A549 (cell line): ENCODE measurements around the gene PCNX2. TPM values are rescaled to one million over a fixed set of nuclear protein-coding genes. Genes with fewer than 3 reads are reported as not detected.

Source experiments
- ATAC-seq, 2 experiments: fragments of 200-7000 bp in 1 of 2; fragments of >200 bp in 1 of 2; cut with Nextera tagmentation in 1 of 2; cut with Tn5 transposase in 1 of 2; 3 replicates each; pipeline versions ENCODE4 v1.8.0 to v1.9.1; 2018 to 2020; ENCODE audit warnings: mild to moderate bottlenecking in 1 of 2, moderate library complexity in 1 of 2
- CTCF ChIA-PET: fragments of 300-600 bp; sonication (Branson Sonifier 250); formaldehyde crosslinking; extraction: SDS; loops from one replicate; lab custom pipeline; 2021; ENCODE audit warnings: antibody characterized with exemption, inconsistent platforms; lab: Yijun Ruan, JAX
- POLR2A ChIA-PET: fragments of 350-600 bp; formaldehyde crosslinking; extraction: SDS; loops from one replicate; lab custom pipeline; 2021; ENCODE audit warnings: antibody characterized with exemption, inconsistent platforms; lab: Yijun Ruan, JAX
- DNase-seq, 2 experiments: peaks; one replicate each; pipeline versions ENCODE4 v3.0.0 to v3.0.0-alpha.2; 2011 to 2016; ENCODE audit warnings: low read depth in 1 of 2, low spot score in 1 of 2
- FAIRE-seq: peaks from 2 replicates; lab custom pipeline; 2011; peaks lifted over from hg19 to GRCh38; lab: Jason Lieb, UNC
- H3K27ac ChIP-seq, 2 experiments: fragments of >200 bp; sonication (Bioruptor Twin); formaldehyde crosslinking; 3 replicates each; pipeline ENCODE4 v1.5.1; 2016 to 2017
- H3K4me1 ChIP-seq: fragments of >200 bp; sonication (Bioruptor Twin); formaldehyde crosslinking; 3 replicates; pipeline ENCODE4 v1.6.1; 2016
- H3K4me2 ChIP-seq: fragments of >200 bp; sonication (Bioruptor Twin); formaldehyde crosslinking; 3 replicates; pipeline ENCODE4 v1.6.1; 2016
- H3K4me3 ChIP-seq: fragments of >200 bp; sonication (Bioruptor Twin); formaldehyde crosslinking; 3 replicates; pipeline ENCODE4 v1.5.1; 2016
- H3K9me3 ChIP-seq: fragments of >200 bp; sonication (Bioruptor Twin); formaldehyde crosslinking; 3 replicates; pipeline ENCODE4 v1.6.1; 2016
- ATOH8 ChIP-seq: fragments of 250-450 bp; sonication (Bioruptor Pico); IDR thresholded peaks from 2 replicates; pipeline ENCODE4 v1.5.0; 2020; ENCODE audit warnings: low read depth, mild to moderate bottlenecking, moderate library complexity
- CBX2 ChIP-seq: fragments of 200-600 bp; sonication (generic); IDR thresholded peaks from 2 replicates; pipeline ENCODE4 v1.6.1; 2016; ENCODE audit warnings: low read depth, mild to moderate bottlenecking, borderline replicate concordance
- CHD4 ChIP-seq: fragments of 200-600 bp; sonication (generic); IDR thresholded peaks from 2 replicates; pipeline ENCODE4 v1.6.1; 2016; ENCODE audit warnings: antibody characterized with exemption, mild to moderate bottlenecking, borderline replicate concordance
- CTCF ChIP-seq: fragments of >200 bp; sonication (Bioruptor Twin); formaldehyde crosslinking; IDR thresholded peaks from 3 replicates; pipeline ENCODE4 v1.5.1; 2016
- E2F6 ChIP-seq: IDR thresholded peaks from 2 replicates; pipeline ENCODE4 v1.6.1; 2012; ENCODE audit warnings: low read depth, borderline replicate concordance
- EHF ChIP-seq: fragments of 250-450 bp; sonication (Bioruptor Pico); IDR thresholded peaks from 2 replicates; pipeline ENCODE4 v1.5.0; 2020; ENCODE audit warnings: mild to moderate bottlenecking
- EHMT2 ChIP-seq: fragments of 200-600 bp; sonication (generic); IDR thresholded peaks from 2 replicates; pipeline ENCODE4 v1.6.1; 2016; ENCODE audit warnings: antibody characterized with exemption, low read depth, mild to moderate bottlenecking, moderate library complexity
- EP300 ChIP-seq, 2 experiments: fragments of >200 bp; sonication (Bioruptor Twin); formaldehyde crosslinking; IDR thresholded peaks; 2 replicates in 1 of 2; 3 replicates in 1 of 2; pipeline ENCODE4 v1.6.1; 2016 to 2017
- ESRRA ChIP-seq: fragments of 150-350 bp; IDR thresholded peaks from 2 replicates; pipeline ENCODE4 v1.6.1; 2014; ENCODE audit warnings: mild to moderate bottlenecking, low read length, borderline replicate concordance
- FOSL2 ChIP-seq, 2 experiments: fragments of 450-650 bp in 1 of 2; fragments of >200 bp in 1 of 2; sonication (Bioruptor Twin) in 1 of 2; formaldehyde crosslinking; IDR thresholded peaks; 2 replicates each; pipeline versions ENCODE4 v1.5.0 to v1.6.1; 2016 to 2020; ENCODE audit warnings: mild to moderate bottlenecking in 1 of 2, moderate library complexity in 1 of 2
- GATA3 ChIP-seq: IDR thresholded peaks from 2 replicates; pipeline ENCODE4 v1.6.1; 2012; ENCODE audit warnings: borderline replicate concordance
- HES2 ChIP-seq: fragments of >200 bp; sonication (Bioruptor Twin); formaldehyde crosslinking; IDR thresholded peaks from 2 replicates; pipeline ENCODE4 v1.6.1; 2016
- HOXB13 ChIP-seq: fragments of 250-450 bp; sonication (Bioruptor Pico); IDR thresholded peaks from 2 replicates; pipeline ENCODE4 v1.5.0; 2020; ENCODE audit warnings: low read depth, mild to moderate bottlenecking, moderate library complexity
- HOXB5 ChIP-seq: fragments of 250-450 bp; sonication (Bioruptor Pico); IDR thresholded peaks from 2 replicates; pipeline ENCODE4 v1.5.0; 2020; ENCODE audit warnings: mild to moderate bottlenecking, moderate library complexity
- KDM5A ChIP-seq: fragments of 200-600 bp; sonication (generic); IDR thresholded peaks from 2 replicates; pipeline ENCODE4 v1.6.1; 2016; ENCODE audit warnings: antibody characterized with exemption, mild to moderate bottlenecking
- MAFK ChIP-seq: fragments of 450-650 bp; IDR thresholded peaks from 2 replicates; pipeline ENCODE4 v1.6.1; 2014; ENCODE audit not compliant: partially characterized antibody
- PHF8 ChIP-seq: fragments of 200-600 bp; sonication (generic); IDR thresholded peaks from 2 replicates; pipeline ENCODE4 v1.6.1; 2016; ENCODE audit warnings: low read depth, mild to moderate bottlenecking, antibody characterized with exemption, moderate library complexity, borderline replicate concordance
- RARB ChIP-seq: fragments of 250-450 bp; sonication (Bioruptor Pico); IDR thresholded peaks from 2 replicates; pipeline ENCODE4 v1.8.0; 2021; ENCODE audit warnings: mild to moderate bottlenecking, moderate library complexity
- RFX5 ChIP-seq: fragments of 450-650 bp; IDR thresholded peaks from 2 replicates; pipeline ENCODE4 v1.7.1; 2014; ENCODE audit warnings: antibody characterized with exemption, mild to moderate bottlenecking, moderate library complexity
- RNF2 ChIP-seq: fragments of 200-600 bp; sonication (generic); IDR thresholded peaks from 2 replicates; pipeline ENCODE4 v1.6.1; 2016; ENCODE audit warnings: low read depth, mild to moderate bottlenecking, antibody characterized with exemption, moderate library complexity, borderline replicate concordance
- SMC3 ChIP-seq: fragments of >200 bp; sonication (Bioruptor Twin); formaldehyde crosslinking; IDR thresholded peaks from 3 replicates; pipeline ENCODE4 v1.6.1; 2018; ENCODE audit warnings: inconsistent platforms
- SREBF2 ChIP-seq: fragments of 450-650 bp; IDR thresholded peaks from 2 replicates; pipeline ENCODE4 v1.6.1; 2014; ENCODE audit warnings: mild to moderate bottlenecking, moderate library complexity
- ZFP36 ChIP-seq: fragments of 450-650 bp; IDR thresholded peaks from 2 replicates; pipeline ENCODE4 v1.6.1; 2014; ENCODE audit warnings: borderline replicate concordance; ENCODE audit not compliant: partially characterized antibody
- ZNF302 ChIP-seq: fragments of 250-450 bp; sonication (Bioruptor Pico); IDR thresholded peaks from 2 replicates; pipeline ENCODE4 v1.9.0; 2021; ENCODE audit warnings: inconsistent platforms, mild to moderate bottlenecking, moderate library complexity
- ZSCAN20 ChIP-seq: fragments of 250-450 bp; sonication (Bioruptor Pico); IDR thresholded peaks from 2 replicates; pipeline ENCODE4 v1.8.0; 2022; ENCODE audit warnings: mild to moderate bottlenecking, moderate library complexity
- WGBS: methylation state at CpG from one replicate; pipeline ENCODE4 v1.1.6; 2017; ENCODE audit errors: missing lambda C conversion rate; 5-methylcytosine and 5-hydroxymethylcytosine counted together
- polyA plus RNA-seq, 4 experiments: library from polyadenylated mRNA; depleted of rRNA in 3 of 4; stranded (reverse); fragments of >200 nt; fragmentation: RNase III in 1 of 4; extraction: RNeasy Plus Mini Kit Qiagen cat#74134 plus additional on column Dnase treatment in 1 of 4; gene quantifications; 2 replicates in 3 of 4; 3 replicates in 1 of 4; pipeline ENCODE4 v1.2.3, GENCODE V29; 2011 to 2017

The PCNX2 gene
- polyA plus RNA-seq, 2 of the 4 experiments (the other 2 are of a cell fraction), result 8.8 to 27.2 TPM

GRCh38 chr1:233060461-233060994 lies 235.0 kb downstream of the PCNX2 start:
- CTCF ChIA-PET, result no interaction called here
- FAIRE-seq, result no peak
- no peak for TF ChIP-seq GATA3
- TF ChIP-seq FOSL2 (IDR thresholded peaks at IDR 0.05), result no peak
- TF ChIP-seq FOSL2 (CRISPR knock-in tag; IDR thresholded peaks at IDR 0.05), result no peak
- no peak for TF ChIP-seq ZSCAN20 (CRISPR knock-in tag)
- TF ChIP-seq SMC3, result no peak
- TF ChIP-seq SREBF2, result no peak
- TF ChIP-seq HOXB13 (CRISPR knock-in tag), result no peak
- no peak for TF ChIP-seq E2F6
- TF ChIP-seq RNF2, result no peak
- no peak for TF ChIP-seq PHF8
- no peak for TF ChIP-seq HOXB5 (CRISPR knock-in tag)
- TF ChIP-seq ZFP36, result no peak
- TF ChIP-seq KDM5A, result no peak
- TF ChIP-seq CHD4, result no peak
- TF ChIP-seq ZNF302 (CRISPR knock-in tag), result no peak
- no peak for TF ChIP-seq RFX5
- TF ChIP-seq ATOH8 (CRISPR knock-in tag), result no peak
- no peak for TF ChIP-seq ESRRA
- no peak for TF ChIP-seq MAFK
- TF ChIP-seq, all 56 proteins: peak for 0
- POLR2A ChIA-PET, result no interaction called here
- DNase-seq (no peak), ATAC-seq (no peak)
- H3K27ac ChIP-seq, result no peak overlapping the region
- H3K4me2 ChIP-seq, result no peak overlapping the region
- no peaks in the 10 kb centered on the region for H3K4me1 ChIP-seq
- H3K9me3 ChIP-seq, result no peaks in the 10 kb centered on the region
- 91% methylated on average over 3 of the region's 3 CpGs for WGBS
- no peak overlapping the region for H3K4me3 ChIP-seq

GRCh38 chr1:233057836-233058235 lies 237.7 kb downstream of the PCNX2 start:
- TF ChIP-seq RARB (CRISPR knock-in tag), result no peak
- ChIA-PET POLR2A (no interaction called here), CTCF (interaction anchor here (0.6 kb wide), 1 partner anchor 35 kb away, joined by 3 read pairs; no protein-coding TSS in a partner anchor)
- no peak overlapping the region for H3K4me2 ChIP-seq
- H3K27ac ChIP-seq, result no peak overlapping the region
- no peaks in the 10 kb centered on the region for H3K9me3 ChIP-seq
- DNase-seq (no peak), ATAC-seq (no peak), FAIRE-seq (no peak)
- no peak overlapping the region for H3K4me3 ChIP-seq
- WGBS, result 94% methylated on average over 3 of the region's 3 CpGs
- no peaks in the 10 kb centered on the region for H3K4me1 ChIP-seq

GRCh38 chr1:233055879-233056641 lies 239.5 kb downstream of the PCNX2 start:
- Histone ChIP-seq H3K4me2 (no peak overlapping the region), H3K4me3 (no peak overlapping the region), H3K9me3 (no peaks in the 10 kb centered on the region), H3K4me1 (no peaks in the 10 kb centered on the region), H3K27ac (no peak overlapping the region)
- WGBS, result 73% methylated on average over 5 of the region's 5 CpGs
- CTCF ChIA-PET, result interaction anchor here (0.7 kb wide), 2 partner anchors 10 to 75 kb away, joined by 3 read pairs; no protein-coding TSS in a partner anchor
- FAIRE-seq (no peak), DNase-seq (no peak), ATAC-seq (no peak)
- POLR2A ChIA-PET, result no interaction called here
- TF ChIP-seq EHF (CRISPR knock-in tag), result no peak
- TF ChIP-seq EP300 (IDR thresholded peaks at IDR 0.05), result no peak
- no peak for TF ChIP-seq PHF8
- TF ChIP-seq RARB (CRISPR knock-in tag), result no peak
- TF ChIP-seq RNF2, result no peak
- no peak for TF ChIP-seq CTCF
- no peak for TF ChIP-seq RFX5
- TF ChIP-seq EHMT2, result no peak
- TF ChIP-seq ZFP36, result no peak
- no peak for TF ChIP-seq HES2
- TF ChIP-seq E2F6, result no peak
- no peak for TF ChIP-seq CBX2
- no peak for TF ChIP-seq ZNF302 (CRISPR knock-in tag)
